Measurements from ENCODE around the gene BRD9. TPM values are rescaled to one million over a fixed set of nuclear protein-coding genes. Genes with fewer than 3 reads are reported as not detected.

Gene BRD9
- total and polyA plus RNA-seq, 2 donors (not counting 3 experiments of a cell fraction or from before 2014, with no cell fraction given) = 17.6 to 67.6 TPM

- no peak for FAIRE-seq
- no peak for TF ChIP-seq FOS (IDR thresholded peaks at IDR 0.05; ENCODE audit: borderline replicate concordance, insufficient read depth, low read length)
- no peak for TF ChIP-seq CTCF (IDR thresholded peaks at IDR 0.05; ENCODE audit: extremely low read depth in 1 of 2, insufficient read depth in 1 of 2, low read depth in 1 of 2, low read length in 2 of 2)
- no peak for TF ChIP-seq MAX (IDR thresholded peaks at IDR 0.05; ENCODE audit: insufficient read depth, insufficient read length)
- TF ChIP-seq EZH2 (IDR thresholded peaks at IDR 0.05; ENCODE audit: borderline replicate concordance, low read depth, low read length, severe bottlenecking) = no peak
- TF ChIP-seq MYC (IDR thresholded peaks at IDR 0.05; ENCODE audit: low read depth, low read length) = no peak
- TF ChIP-seq POLR2AphosphoS5 (IDR thresholded peaks at IDR 0.05; ENCODE audit: insufficient read depth, low read depth, low read length) = no peak
- no peak for TF ChIP-seq GATA2 (IDR thresholded peaks at IDR 0.05; ENCODE audit: insufficient read depth, insufficient read length, low read depth, low read length)
- TF ChIP-seq JUN (IDR thresholded peaks at IDR 0.05; ENCODE audit: borderline replicate concordance, insufficient read depth, insufficient read length, low read depth) = no peak
- TF ChIP-seq POLR2A (IDR thresholded peaks at IDR 0.05; ENCODE audit: low read depth, low read length) = no peak
- no peak overlapping the region for H3K27ac ChIP-seq (ENCODE audit: insufficient read depth, low read depth, low read length)
- no peak overlapping the region for H3K4me2 ChIP-seq (ENCODE audit: insufficient read depth, low read length)
- no peaks in the 10 kb centered on the region for H3K9me1 ChIP-seq (replicated peaks; ENCODE audit: control insufficient read depth, extremely low read depth, insufficient read depth, low read length)
- no peaks in the 10 kb centered on the region for H3K9me3 ChIP-seq (replicated peaks; ENCODE audit: control insufficient read depth, insufficient read depth, low read length)
- ChIA-PET POLR2A (no interaction called here), CTCF (no interaction called here)
- intact Hi-C loops (cut with micrococcal nuclease) = no loop called here
- H4K20me1 ChIP-seq (replicated peaks; ENCODE audit: control insufficient read depth, extremely low read depth, insufficient read depth, low read length) = no peaks in the 10 kb centered on the region
- H3K4me1 ChIP-seq (ENCODE audit: control insufficient read depth, extremely low read depth, insufficient read depth, low read length) = no peaks in the 10 kb centered on the region
- peaks cover 3 to 55% of the 10 kb centered on the region in 2 experiments for H3K36me3 ChIP-seq (ENCODE audit: control insufficient read depth in 2 of 2, extremely low read depth in 1 of 2, insufficient read depth in 2 of 2, low read length in 2 of 2)
- BruUV-seq (replicated peaks) = no TSS peak
- H3K27me3 ChIP-seq (ENCODE audit: control insufficient read depth in 2 of 2, insufficient read depth in 2 of 2, low read length in 2 of 2) = no peaks in the 10 kb centered on the region
- no peaks in the 10 kb centered on the region for H3K79me2 ChIP-seq (ENCODE audit: control insufficient read depth, insufficient read depth, low read length)
- no peak for DNase-seq (ENCODE audit: low read depth, low spot score)
- no peak overlapping the region for H3K9ac ChIP-seq (replicated peaks; ENCODE audit: extremely low read depth, insufficient read depth, low read length)
- no peak overlapping the region for H3K4me3 ChIP-seq (replicated peaks in 1 of 3; ENCODE audit: insufficient read depth in 1 of 3, low read depth in 1 of 3, low read length in 3 of 3)
- dilution Hi-C loops (cut with MboI; ENCODE audit: extremely low pct_ligation_motif_present, low sequenced_read_pairs) = no loop called here
- no peak overlapping the region for H2AFZ ChIP-seq (ENCODE audit: low read depth, low read length)
These were observed 26.8 kb downstream of the BRD9 start for GRCh38 chr5:865771-866170.

Data from endothelial cell of umbilical vein (primary cell).